HG02759 (cell line): ENCODE results near the gene COX6B2.
A peak's percentile ranks its signal among the peaks of the same experiment; 100 is the strongest.

ENCODE experiments used
- ATAC-seq: cut with Tn5 transposase; IDR thresholded peaks from one replicate; pipeline ENCODE4 v1.9.1; 2021; ENCODE audit warnings: mild to moderate bottlenecking, moderate library complexity; ENCODE audit not compliant: unreplicated experiment

The COX6B2 gene

GRCh38 chr19:55383279-55384130 is 29.0 kb upstream of the COX6B2 start:
- peak; percentile 25 for ATAC-seq

- ATAC-seq, result no peak
These were observed 28.1 kb upstream of the COX6B2 start for GRCh38 chr19:55382522-55383054.

DNA sequence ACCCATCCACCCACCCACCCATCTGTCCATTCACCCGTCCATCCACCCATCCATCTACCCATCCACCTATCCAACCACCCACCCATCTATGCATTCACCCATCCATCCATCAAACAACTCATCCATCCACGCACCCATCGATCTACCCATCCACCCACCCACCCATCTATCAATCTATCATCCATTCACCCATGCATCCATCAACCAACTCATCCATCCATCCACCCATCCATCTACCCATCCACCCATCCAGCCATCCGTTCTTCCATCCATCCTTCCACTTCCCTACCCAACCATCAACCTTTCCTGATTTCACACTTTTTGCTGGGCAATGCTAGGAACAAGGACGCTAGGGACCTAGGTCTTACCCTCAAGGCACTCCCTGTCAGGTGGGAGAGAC is 27.5 kb upstream of the COX6B2 start:
- no peak for ATAC-seq

- no peak for ATAC-seq
These were observed 24.7 kb upstream of the COX6B2 start for GRCh38 chr19:55379174-55379573.

DNA sequence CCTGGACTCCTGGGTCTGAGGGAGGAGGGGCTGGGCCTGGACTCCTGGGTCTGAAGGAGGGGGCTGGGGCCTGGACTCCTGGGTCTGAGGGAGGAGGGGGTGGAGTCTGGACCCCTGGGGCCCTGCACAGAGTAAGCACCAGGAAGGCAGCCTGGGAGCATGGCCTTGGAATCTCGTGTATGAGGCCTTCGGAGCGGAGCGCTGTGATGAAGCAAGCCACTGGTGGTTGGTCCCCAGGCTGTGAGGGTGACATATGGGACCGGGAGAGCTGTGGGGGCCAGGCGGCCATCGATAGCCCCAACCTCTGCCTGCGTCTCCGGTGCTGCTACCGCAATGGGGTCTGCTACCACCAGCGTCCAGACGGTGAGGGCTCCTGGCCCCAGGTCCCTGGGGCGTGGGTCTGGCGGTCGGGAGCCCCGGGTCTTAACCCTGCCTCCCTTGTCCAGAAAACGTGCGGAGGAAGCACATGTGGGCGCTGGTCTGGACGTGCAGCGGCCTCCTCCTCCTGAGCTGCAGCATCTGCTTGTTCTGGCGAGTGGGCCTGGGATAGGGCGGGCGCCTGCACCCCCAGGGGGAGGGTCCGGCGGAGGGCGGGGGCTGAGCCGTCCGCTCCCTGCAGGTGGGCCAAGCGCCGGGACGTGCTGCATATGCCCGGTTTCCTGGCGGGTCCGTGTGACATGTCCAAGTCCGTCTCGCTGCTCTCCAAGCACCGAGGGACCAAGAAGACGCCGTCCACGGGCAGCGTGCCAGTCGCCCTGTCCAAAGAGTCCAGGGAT is 23.0 kb upstream of the COX6B2 start:
- ATAC-seq, result no peak

DNA sequence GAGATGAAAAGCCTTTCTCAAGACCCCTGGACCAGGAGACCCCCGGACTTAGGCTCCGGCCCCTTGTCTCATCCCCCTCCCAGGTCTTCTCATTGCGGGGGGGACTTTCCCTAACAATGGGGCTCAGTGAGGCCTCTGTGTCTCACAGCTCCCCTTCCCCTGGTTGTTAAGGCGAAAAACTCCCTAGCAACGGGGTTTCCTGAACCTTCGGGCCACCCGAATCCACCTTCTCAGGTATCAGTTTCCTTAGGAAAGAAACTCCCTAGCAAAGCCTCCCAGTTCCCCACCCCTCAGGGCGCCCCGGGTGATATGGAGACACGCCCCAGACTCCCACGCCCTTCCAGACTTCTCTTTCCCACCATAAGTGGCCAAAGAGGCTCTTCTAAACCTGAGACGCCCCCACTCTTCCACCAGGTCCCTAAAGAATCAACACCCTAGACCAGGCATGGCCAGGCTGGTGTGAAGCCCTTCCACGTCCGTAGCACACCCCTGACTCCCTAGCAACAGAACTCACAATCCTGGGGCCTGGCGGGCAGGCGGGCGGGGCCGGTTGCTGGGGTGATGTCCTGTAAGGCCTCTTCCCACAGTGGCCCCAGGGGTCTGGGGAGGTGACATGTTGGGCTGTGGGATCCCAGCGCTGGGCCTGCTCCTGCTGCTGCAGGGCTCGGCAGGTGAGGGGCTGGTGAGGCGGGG is 21.9 kb upstream of the COX6B2 start, which contains the start of gene TMEM190:
TSS of gene TMEM190 (plus strand) at position 586 of the 693 bp plus-strand sequence. CDS start at position 614, 28 bp downstream.
- no peak for ATAC-seq

DNA sequence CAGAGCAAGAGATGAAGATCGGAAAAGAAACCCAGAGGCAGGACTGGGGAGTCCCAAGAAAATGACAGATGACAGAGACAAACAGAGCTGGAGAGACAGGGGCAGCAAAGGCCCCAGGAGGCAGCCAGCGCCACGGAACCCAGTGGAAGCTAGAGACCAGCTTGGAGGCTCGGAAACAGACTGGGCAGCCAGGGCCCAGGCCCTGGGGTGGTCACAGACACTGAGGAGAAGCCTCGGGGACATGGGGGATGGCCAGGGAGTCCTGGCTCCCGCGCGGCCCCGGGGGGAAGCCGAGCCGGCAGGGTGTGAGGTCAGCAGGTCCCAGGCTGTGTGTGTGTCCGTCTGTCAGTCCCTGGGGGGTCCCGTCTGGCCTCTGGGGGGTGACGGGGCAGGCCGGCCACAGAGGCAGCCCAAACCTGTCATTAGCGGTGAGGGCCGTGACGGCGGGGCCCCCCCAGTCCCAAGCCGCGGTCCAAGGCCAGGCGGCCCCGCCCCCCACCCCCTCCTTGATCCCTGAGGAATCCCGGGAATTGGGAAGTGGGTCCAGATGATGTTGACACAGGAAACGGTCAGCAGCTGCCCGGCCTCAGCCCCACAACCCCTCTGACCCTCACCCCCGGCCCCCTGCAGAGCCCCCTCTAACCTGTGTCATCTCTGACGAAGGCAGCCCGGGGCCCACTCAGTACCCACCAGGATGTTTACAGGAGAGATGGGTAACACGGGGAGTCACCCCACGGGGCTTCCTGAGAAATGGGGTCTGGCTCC is 19.7 kb upstream of the COX6B2 start:
- ATAC-seq, result no peak

GRCh38 chr19:55373306-55373992 is 18.9 kb upstream of the COX6B2 start:
- ATAC-seq, result no peak

DNA sequence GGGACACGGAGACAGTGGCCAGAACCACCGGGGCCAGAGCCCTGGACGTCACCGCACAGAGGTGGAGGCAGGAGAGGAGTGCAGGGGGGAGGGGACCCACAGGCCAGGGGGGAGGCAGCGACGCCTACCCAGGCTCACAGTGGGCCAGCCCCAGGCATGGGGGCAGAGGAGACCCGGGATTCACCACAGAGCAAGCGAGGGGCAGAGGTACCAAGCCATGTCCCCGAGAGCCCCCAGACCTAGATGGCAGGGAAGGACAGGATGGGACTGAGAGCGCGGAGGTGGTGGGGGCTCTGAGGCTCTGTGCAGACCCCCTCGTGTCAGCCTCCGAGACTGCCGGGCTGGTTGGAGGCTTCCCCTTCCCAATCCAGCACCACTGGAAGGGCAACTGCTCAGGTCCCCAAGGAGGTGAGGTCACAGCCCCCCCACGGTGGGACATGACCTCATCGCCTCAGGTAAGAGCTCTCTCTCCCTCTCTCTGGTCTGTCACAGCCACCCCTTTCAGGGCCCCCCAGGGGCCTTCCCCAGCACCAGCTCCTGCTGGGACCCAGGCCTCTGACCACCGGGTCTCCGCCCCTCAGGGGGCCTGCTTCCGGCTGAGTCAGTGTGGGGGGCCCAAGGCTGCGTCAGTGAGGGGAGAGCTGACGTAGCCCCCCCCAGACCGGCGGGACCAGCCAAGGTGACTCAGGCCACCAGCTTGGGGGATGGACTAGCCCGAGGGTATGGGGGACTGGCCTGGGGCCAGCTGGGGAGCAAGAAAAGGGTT is 18.0 kb upstream of the COX6B2 start:
- no peak for ATAC-seq

GRCh38 chr19:55370305-55370988 is 15.9 kb upstream of the COX6B2 start, which contains the start of gene IL11:
Gene IL11 (minus strand): TSS chr19:55370463. CDS start chr19:55370310, 153 bp downstream.
- ATAC-seq, result no peak

- ATAC-seq, result no peak
These were observed 15.3 kb upstream of the COX6B2 start for GRCh38 chr19:55369653-55370304.

DNA sequence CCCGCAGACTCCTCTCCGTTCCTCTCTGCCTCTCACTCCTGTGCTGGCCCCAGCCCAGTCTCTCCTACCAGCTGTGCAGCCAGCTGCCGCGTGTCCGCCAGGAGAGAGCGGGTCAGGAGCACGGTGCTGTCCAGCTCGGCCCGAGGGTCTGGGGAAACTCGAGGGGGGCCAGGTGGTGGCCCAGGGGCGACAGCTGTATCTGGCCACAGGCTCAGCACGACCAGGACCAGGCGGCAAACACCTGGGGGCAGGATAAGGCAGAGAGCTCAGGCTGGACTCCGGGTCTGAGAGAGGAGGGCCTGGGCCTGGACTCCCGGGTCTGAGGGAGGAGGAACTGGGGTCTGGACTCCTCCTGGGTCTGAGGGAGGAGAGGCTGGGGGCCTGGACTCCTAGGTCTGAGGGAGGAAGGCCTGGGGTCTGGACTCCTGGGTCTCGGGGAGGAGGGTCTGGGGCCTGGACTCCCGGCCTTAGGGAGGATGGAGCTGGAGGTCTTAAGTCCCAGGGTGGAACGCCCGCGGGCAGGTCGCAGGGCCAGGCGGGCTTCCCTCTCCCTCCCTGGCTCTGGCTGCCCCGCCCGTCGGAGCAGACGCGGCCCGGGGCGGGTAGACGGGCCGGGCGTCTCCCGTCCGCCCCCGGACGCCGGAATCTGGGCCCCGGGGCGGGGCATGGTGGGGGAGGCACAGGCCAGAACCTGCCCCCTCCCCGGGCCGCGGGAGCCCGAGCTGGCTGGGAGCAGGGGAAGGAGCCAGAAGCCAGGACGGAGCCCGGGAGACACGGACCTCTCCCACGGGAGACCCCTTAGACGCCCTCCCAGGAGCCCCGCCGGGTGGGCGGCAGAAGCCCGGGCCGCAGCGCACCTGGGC is 14.4 kb upstream of the COX6B2 start:
- no peak for ATAC-seq

GRCh38 chr19:55368106-55368505 is 13.6 kb upstream of the COX6B2 start:
- no peak for ATAC-seq

DNA sequence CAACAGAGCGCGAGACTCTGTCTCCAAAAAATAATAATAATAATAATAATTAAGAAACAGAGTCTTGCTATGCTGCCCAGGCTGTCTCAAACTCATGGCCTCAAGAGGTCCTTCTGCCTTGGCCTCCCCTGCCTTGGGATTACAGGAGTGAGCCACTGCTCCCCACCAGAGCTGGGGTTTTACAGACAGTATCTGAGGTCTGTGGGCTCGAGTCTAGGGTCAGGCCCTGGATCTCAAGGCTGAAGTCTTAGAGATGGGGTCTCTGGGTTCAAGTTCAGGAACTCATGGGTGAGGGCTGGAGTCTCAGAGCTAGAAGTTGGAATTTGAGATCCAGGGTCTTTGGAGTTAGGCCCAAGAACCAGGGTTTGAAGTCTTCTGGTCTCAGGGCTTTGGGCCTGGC is 12.3 kb upstream of the COX6B2 start:
- ATAC-seq, result no peak

DNA sequence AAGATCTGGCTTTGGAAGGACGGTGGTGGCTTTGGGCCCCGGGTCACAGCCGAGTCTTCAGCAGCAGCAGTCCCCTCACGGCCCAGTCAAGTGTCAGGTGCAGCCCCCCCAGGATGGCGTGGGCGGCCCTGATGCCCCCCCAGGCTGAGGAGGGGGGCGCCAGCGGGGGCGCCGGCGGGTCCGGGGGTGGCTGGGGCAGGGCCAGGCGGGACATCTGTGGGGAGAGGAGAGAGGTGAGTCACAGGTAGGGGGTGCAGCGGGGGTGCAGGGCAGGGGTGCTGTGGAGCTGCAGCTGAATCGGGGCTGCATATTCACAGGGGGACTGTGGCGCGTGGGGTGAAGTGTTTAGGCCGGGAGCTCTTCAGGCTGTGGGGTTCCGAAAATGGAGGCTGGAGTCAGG is 11.4 kb upstream of the COX6B2 start:
- no peak for ATAC-seq

- no peak for ATAC-seq
These were observed 10.7 kb upstream of the COX6B2 start for GRCh38 chr19:55365245-55365644.
